Naive thymus-derived CD8-positive, alpha-beta T cell (primary cell): ENCODE measurements around the gene IGSF5. TPM values are rescaled to one million over a fixed set of nuclear protein-coding genes. Genes with fewer than 3 reads are reported as not detected.
"Not testable (repeated sequence)": the region's sequence is repeated elsewhere in the genome, so short reads cannot be mapped to it uniquely, and the experiment has no call there.

Experiments
- ATAC-seq, 2 donors: fragments of 150-1000 bp; cut with Tn5 transposase in 1 of 2; sonication (Bioruptor Pico), chemical (Tn5 transposase) in 1 of 2; 1 replicate in 1 of 2; 2 replicates in 1 of 2; pipeline ENCODE4 v1.10.0; 2021; ENCODE audit warnings: mild to moderate bottlenecking in 2 of 2, moderate library complexity in 2 of 2
- POLR2A ChIA-PET: fragments of 350-600 bp; sonication (Branson Sonifier 250); formaldehyde crosslinking; loops from one replicate; lab custom pipeline; 2021; ENCODE audit warnings: antibody characterized with exemption; lab: Charles Lee
- DNase-seq, 10 donors: peaks; one replicate each; pipeline versions ENCODE4 v3.0.0 to v3.0.0-alpha.2; 2020 to 2022
- H3K27ac Mint-ChIP-seq, 10 donors: one replicate each; pipeline ENCODE4 v1.8.0; 2020 to 2022; ENCODE audit warnings: mild to moderate bottlenecking in 10 of 10, mixed read lengths in 10 of 10, moderate library complexity in 4 of 10, inconsistent platforms in 1 of 10
- H3K27me3 Mint-ChIP-seq, 5 donors: one replicate each; pipeline ENCODE4 v1.8.0; 2021 to 2022; ENCODE audit warnings: mixed read lengths in 5 of 5
- H3K36me3 Mint-ChIP-seq, 3 donors: one replicate each; pipeline ENCODE4 v1.8.0; 2020 to 2022; ENCODE audit warnings: mixed read lengths in 3 of 3, mild to moderate bottlenecking in 2 of 3, inconsistent platforms in 1 of 3
- H3K4me1 Mint-ChIP-seq, 4 donors: one replicate each; pipeline ENCODE4 v1.8.0; 2021 to 2022; ENCODE audit warnings: mixed read lengths in 4 of 4
- H3K4me3 Mint-ChIP-seq, 10 donors: one replicate each; pipeline ENCODE4 v1.8.0; 2020 to 2022; ENCODE audit warnings: mild to moderate bottlenecking in 10 of 10, mixed read lengths in 10 of 10, moderate library complexity in 6 of 10, inconsistent platforms in 1 of 10
- H3K9me3 Mint-ChIP-seq, 9 donors: one replicate each; pipeline ENCODE4 v1.8.0; 2020 to 2022; ENCODE audit warnings: mixed read lengths in 9 of 9, mild to moderate bottlenecking in 3 of 9, inconsistent platforms in 1 of 9, moderate library complexity in 1 of 9
- polyA plus RNA-seq, 3 donors: library from polyadenylated mRNA; unstranded; fragments of 300-500 nt; fragmentation: Illumina TruSeq; gene quantifications; one replicate each; pipeline ENCODE4 v1.2.3, GENCODE V29; 2021
- total RNA-seq, 8 experiments: library from RNA in 2 of 8; stranded (reverse) in 2 of 8; gene quantifications; one replicate each; pipeline ENCODE4 v1.2.3 and lab custom pipeline; 2021 to 2026

The IGSF5 gene
- total and polyA plus RNA-seq, 5 experiments from 2014 or later, result not detected

GRCh38 chr21:39720126-39720778 lies 24.7 kb upstream of the IGSF5 start:
- DNase-seq (no peak), ATAC-seq (no peak)
- POLR2A ChIA-PET, result no interaction called here
- Mint-ChIP-seq H3K9me3 (peaks cover 0 to 8% (median 4%) of the 10 kb centered on the region in 9 donors), H3K4me1 (no peaks in the 10 kb centered on the region), H3K36me3 (no peaks in the 10 kb centered on the region), H3K27ac (no peak overlapping the region), H3K4me3 (no peak overlapping the region), H3K27me3 (peaks cover 2 to 16% (median 14%) of the 10 kb centered on the region in 5 donors)

- no peaks in the 10 kb centered on the region for H3K36me3 Mint-ChIP-seq
These were observed 23.1 kb upstream of the IGSF5 start for GRCh38 chr21:39721885-39722284.

GRCh38 chr21:39724944-39725343 lies 20.0 kb upstream of the IGSF5 start:
- Mint-ChIP-seq H3K36me3 (no peaks in the 10 kb centered on the region), H3K4me1 (no peaks in the 10 kb centered on the region), H3K4me3 (no peak overlapping the region), H3K27ac (no peak overlapping the region), H3K27me3 (peaks cover 0 to 16% (median 2%) of the 10 kb centered on the region in 5 donors), H3K9me3 (peaks cover 0 to 8% (median 4%) of the 10 kb centered on the region in 9 donors)
- ATAC-seq (no peak), DNase-seq (no peak)
- POLR2A ChIA-PET, result no interaction called here

More at GRCh38 chr21:39721885-39722284, 23.1 kb upstream of the IGSF5 start:
- no peak overlapping the region for H3K4me3 Mint-ChIP-seq
- H3K4me1 Mint-ChIP-seq, result no peaks in the 10 kb centered on the region
- H3K27me3 Mint-ChIP-seq, result peaks cover 2 to 15% (median 11%) of the 10 kb centered on the region in 5 donors
- DNase-seq (no peak), ATAC-seq (no peak)
- no peak overlapping the region for H3K27ac Mint-ChIP-seq
- POLR2A ChIA-PET, result no interaction called here
- peaks cover 0 to 8% (median 4%) of the 10 kb centered on the region in 9 donors for H3K9me3 Mint-ChIP-seq

GRCh38 chr21:39726133-39726532 lies 18.9 kb upstream of the IGSF5 start:
- DNase-seq (no peak), ATAC-seq (no peak)
- no peak overlapping the region for H3K27ac Mint-ChIP-seq
- H3K27me3 Mint-ChIP-seq, result peaks cover 0 to 16% (median 2%) of the 10 kb centered on the region in 5 donors
- no peak overlapping the region for H3K4me3 Mint-ChIP-seq
- H3K9me3 Mint-ChIP-seq, result peaks cover 0 to 8% (median 4%) of the 10 kb centered on the region in 9 donors
- H3K4me1 Mint-ChIP-seq, result no peaks in the 10 kb centered on the region
- POLR2A ChIA-PET, result no interaction called here
- no peaks in the 10 kb centered on the region for H3K36me3 Mint-ChIP-seq

- ATAC-seq, result no peak
- no peaks in the 10 kb centered on the region for H3K36me3 Mint-ChIP-seq
These were observed 17.4 kb upstream of the IGSF5 start for GRCh38 chr21:39727401-39728120.

GRCh38 chr21:39728341-39728740 lies 16.6 kb upstream of the IGSF5 start:
- no peak for DNase-seq
- POLR2A ChIA-PET, result no interaction called here
- H3K4me1 Mint-ChIP-seq, result no peaks in the 10 kb centered on the region
- no peak overlapping the region for H3K27ac Mint-ChIP-seq
- peaks cover 0 to 14% (median 0%) of the 10 kb centered on the region in 5 donors for H3K27me3 Mint-ChIP-seq
- no peaks in the 10 kb centered on the region for H3K36me3 Mint-ChIP-seq
- H3K9me3 Mint-ChIP-seq, result peaks cover 0 to 8% (median 4%) of the 10 kb centered on the region in 9 donors
- no peak overlapping the region for H3K4me3 Mint-ChIP-seq
- no peak for ATAC-seq

More at GRCh38 chr21:39727401-39728120, 17.4 kb upstream of the IGSF5 start:
- POLR2A ChIA-PET, result no interaction called here
- Mint-ChIP-seq H3K4me3 (no peak overlapping the region), H3K27me3 (peaks cover 0 to 16% (median 0%) of the 10 kb centered on the region in 5 donors), H3K9me3 (peaks cover 0 to 8% (median 4%) of the 10 kb centered on the region in 9 donors), H3K27ac (no peak overlapping the region), H3K4me1 (no peaks in the 10 kb centered on the region)
- no peak for DNase-seq

GRCh38 chr21:39730418-39731157 lies 14.4 kb upstream of the IGSF5 start:
- no peak overlapping the region for H3K27ac Mint-ChIP-seq
- H3K36me3 Mint-ChIP-seq, result no peaks in the 10 kb centered on the region
- ATAC-seq, result no peak
- POLR2A ChIA-PET, result no interaction called here
- no peaks in the 10 kb centered on the region for H3K4me1 Mint-ChIP-seq
- peaks cover 0 to 12% (median 0%) of the 10 kb centered on the region in 5 donors for H3K27me3 Mint-ChIP-seq
- H3K9me3 Mint-ChIP-seq, result peaks cover 0 to 3% (median 0%) of the 10 kb centered on the region in 9 donors
- no peak overlapping the region for H3K4me3 Mint-ChIP-seq
- no peak for DNase-seq

GRCh38 chr21:39736716-39737115 lies 8.3 kb upstream of the IGSF5 start:
- POLR2A ChIA-PET, result no interaction called here
- H3K36me3 Mint-ChIP-seq, result no peaks in the 10 kb centered on the region
- H3K4me3 Mint-ChIP-seq, result no peak overlapping the region
- H3K27me3 Mint-ChIP-seq, result peaks cover 0 to 14% (median 0%) of the 10 kb centered on the region in 5 donors
- DNase-seq, result no peak
- ATAC-seq, result no peak
- H3K4me1 Mint-ChIP-seq, result no peaks in the 10 kb centered on the region
- no peak overlapping the region for H3K27ac Mint-ChIP-seq
- H3K9me3 Mint-ChIP-seq, result peaks cover 0 to 3% (median 0%) of the 10 kb centered on the region in 9 donors

GRCh38 chr21:39737376-39738000 lies 7.5 kb upstream of the IGSF5 start:
- ATAC-seq (no peak), DNase-seq (no peak)
- no peak overlapping the region for H3K4me3 Mint-ChIP-seq
- H3K27me3 Mint-ChIP-seq, result peaks cover 0 to 14% (median 0%) of the 10 kb centered on the region in 5 donors
- no peak overlapping the region for H3K27ac Mint-ChIP-seq
- POLR2A ChIA-PET, result no interaction called here
- no peaks in the 10 kb centered on the region for H3K4me1 Mint-ChIP-seq
- peaks cover 0 to 3% (median 0%) of the 10 kb centered on the region in 9 donors for H3K9me3 Mint-ChIP-seq
- H3K36me3 Mint-ChIP-seq, result no peaks in the 10 kb centered on the region

GRCh38 chr21:39738566-39738965 lies 6.4 kb upstream of the IGSF5 start:
- H3K27me3 Mint-ChIP-seq, result peaks cover 0 to 14% (median 0%) of the 10 kb centered on the region in 5 donors
- H3K9me3 Mint-ChIP-seq, result peaks cover 0 to 3% (median 0%) of the 10 kb centered on the region in 9 donors
- DNase-seq, result no peak
- H3K27ac Mint-ChIP-seq, result no peak overlapping the region
- H3K36me3 Mint-ChIP-seq, result no peaks in the 10 kb centered on the region
- POLR2A ChIA-PET, result no interaction called here
- no peaks in the 10 kb centered on the region for H3K4me1 Mint-ChIP-seq
- H3K4me3 Mint-ChIP-seq, result no peak overlapping the region
- no peak for ATAC-seq

- H3K4me1 Mint-ChIP-seq, H3K4me3 Mint-ChIP-seq, DNase-seq, H3K36me3 Mint-ChIP-seq, POLR2A ChIA-PET, H3K9me3 Mint-ChIP-seq, H3K27ac Mint-ChIP-seq, ATAC-seq: not testable (repeated sequence)
- peaks cover 0 to 11% (median 0%) of the 10 kb centered on the region in 5 donors for H3K27me3 Mint-ChIP-seq
These were observed 5.5 kb upstream of the IGSF5 start for GRCh38 chr21:39739531-39739930.

- H3K27me3 Mint-ChIP-seq, H3K27ac Mint-ChIP-seq, POLR2A ChIA-PET, H3K4me1 Mint-ChIP-seq, H3K9me3 Mint-ChIP-seq, ATAC-seq, H3K36me3 Mint-ChIP-seq, DNase-seq, H3K4me3 Mint-ChIP-seq: not testable (repeated sequence)
These were observed 2.4 kb upstream of the IGSF5 start for GRCh38 chr21:39742561-39742960.
